Measurements from ENCODE around the gene NDUFB2.
"Not testable (repeated sequence)": the region's sequence is repeated elsewhere in the genome, so short reads cannot be mapped to it uniquely, and the experiment has no call there.

Gene NDUFB2

DNA sequence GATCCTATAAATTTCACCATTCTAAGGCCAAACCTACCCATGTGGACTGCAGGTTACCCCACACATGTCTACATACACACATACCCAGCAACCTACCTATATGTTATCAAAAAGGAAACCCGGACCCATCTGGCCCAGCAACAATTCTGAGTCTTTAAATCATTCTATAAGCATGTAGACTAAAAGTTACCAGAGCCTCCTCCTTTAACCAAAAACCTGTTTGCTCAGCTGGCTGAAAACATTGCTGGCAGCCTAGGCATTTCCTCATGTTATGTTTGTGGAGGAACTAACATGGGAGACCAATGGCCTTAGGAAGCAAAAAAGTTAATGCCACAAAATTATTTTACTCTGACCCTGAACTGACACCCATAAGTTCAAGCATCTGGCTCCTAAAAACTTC, 29.0 kb upstream of the NDUFB2 start:
- in situ Hi-C loops (cut with MboI; ENCODE audit: low pct_unique_long_range_greater_than_20kb, low sequenced_read_pairs, unreplicated experiment): no loop called here
- no peak for DNase-seq (ENCODE audit: low spot score)
- TF ChIP-seq, protein P1, sequence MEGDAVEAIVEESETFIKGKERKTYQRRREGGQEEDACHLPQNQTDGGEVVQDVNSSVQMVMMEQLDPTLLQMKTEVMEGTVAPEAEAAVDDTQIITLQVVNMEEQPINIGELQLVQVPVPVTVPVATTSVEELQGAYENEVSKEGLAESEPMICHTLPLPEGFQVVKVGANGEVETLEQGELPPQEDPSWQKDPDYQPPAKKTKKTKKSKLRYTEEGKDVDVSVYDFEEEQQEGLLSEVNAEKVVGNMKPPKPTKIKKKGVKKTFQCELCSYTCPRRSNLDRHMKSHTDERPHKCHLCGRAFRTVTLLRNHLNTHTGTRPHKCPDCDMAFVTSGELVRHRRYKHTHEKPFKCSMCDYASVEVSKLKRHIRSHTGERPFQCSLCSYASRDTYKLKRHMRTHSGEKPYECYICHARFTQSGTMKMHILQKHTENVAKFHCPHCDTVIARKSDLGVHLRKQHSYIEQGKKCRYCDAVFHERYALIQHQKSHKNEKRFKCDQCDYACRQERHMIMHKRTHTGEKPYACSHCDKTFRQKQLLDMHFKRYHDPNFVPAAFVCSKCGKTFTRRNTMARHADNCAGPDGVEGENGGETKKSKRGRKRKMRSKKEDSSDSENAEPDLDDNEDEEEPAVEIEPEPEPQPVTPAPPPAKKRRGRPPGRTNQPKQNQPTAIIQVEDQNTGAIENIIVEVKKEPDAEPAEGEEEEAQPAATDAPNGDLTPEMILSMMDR (IDR thresholded peaks at IDR 0.05; ENCODE audit: extremely low read depth, insufficient read depth, missing control alignments): no peak

DNA sequence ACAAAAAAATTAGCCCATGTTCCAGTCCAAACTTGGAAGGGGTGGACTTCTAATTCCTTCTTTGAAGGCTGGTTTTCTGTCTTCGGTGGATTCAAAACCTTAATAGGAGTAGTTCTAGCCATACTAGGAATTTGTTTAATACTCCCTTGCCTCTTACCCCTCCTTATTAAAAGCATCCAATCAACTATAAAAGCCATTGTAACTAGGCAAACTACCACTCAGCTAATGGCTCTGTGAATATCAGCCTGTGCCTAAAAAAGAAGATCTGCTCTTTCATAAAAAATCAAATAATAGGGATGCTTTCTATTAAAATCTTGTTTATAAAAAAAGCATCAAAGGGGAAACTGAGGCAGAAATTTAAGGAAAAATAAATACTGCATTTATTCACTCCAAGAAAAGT, 27.9 kb upstream of the NDUFB2 start:
- no peak for DNase-seq (ENCODE audit: low spot score)
- TF ChIP-seq, protein P1 (IDR thresholded peaks at IDR 0.05; ENCODE audit: extremely low read depth, insufficient read depth, missing control alignments): no peak
- in situ Hi-C loops (cut with MboI; ENCODE audit: low pct_unique_long_range_greater_than_20kb, low sequenced_read_pairs, unreplicated experiment): no loop called here

DNA sequence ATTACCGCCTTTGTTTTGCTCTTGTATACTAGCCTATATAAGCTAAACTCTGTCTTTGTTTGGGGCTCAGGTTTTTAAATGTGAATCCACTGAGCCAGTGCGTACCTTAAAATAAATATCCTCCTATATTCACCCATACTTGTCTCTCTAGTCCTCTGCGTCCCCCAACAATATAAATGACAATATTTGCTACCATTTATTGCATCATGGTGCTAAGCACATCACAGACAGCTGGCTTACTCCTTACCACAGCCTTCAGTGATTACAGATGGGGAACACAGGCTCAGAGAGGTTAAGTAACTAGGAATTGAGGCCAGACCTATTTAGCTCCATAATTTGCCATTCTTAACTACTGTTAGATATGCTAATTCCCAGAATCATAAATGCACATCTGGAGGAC, 27.2 kb upstream of the NDUFB2 start:
- in situ Hi-C loops (cut with MboI; ENCODE audit: low pct_unique_long_range_greater_than_20kb, low sequenced_read_pairs, unreplicated experiment): no loop called here
- TF ChIP-seq, protein P1 (IDR thresholded peaks at IDR 0.05; ENCODE audit: extremely low read depth, insufficient read depth, missing control alignments): no peak
- no peak for DNase-seq (ENCODE audit: low spot score)

DNA sequence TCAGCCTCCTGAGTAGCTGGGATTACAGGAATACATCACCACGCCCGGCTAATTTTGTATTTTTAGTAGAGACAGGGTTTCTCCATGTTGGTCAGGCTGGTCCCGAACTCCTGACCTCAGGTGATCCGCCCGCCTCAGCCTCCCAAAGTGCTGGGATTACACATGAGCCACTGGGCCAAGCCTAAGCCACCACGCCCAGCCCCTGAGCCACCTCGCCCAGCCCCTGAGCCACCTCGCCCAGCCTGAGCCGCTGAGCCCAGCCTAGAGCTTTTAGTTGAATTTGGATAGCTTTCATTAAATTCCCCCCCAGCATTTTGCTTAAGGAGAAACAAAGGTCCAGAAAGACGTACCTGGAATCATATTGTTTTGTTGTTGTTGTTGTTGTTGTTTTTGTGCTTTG, 26.6 kb upstream of the NDUFB2 start:
- DNase-seq (ENCODE audit: low spot score); in situ Hi-C loops (cut with MboI; ENCODE audit: low pct_unique_long_range_greater_than_20kb, low sequenced_read_pairs, unreplicated experiment): not testable (repeated sequence)

DNA sequence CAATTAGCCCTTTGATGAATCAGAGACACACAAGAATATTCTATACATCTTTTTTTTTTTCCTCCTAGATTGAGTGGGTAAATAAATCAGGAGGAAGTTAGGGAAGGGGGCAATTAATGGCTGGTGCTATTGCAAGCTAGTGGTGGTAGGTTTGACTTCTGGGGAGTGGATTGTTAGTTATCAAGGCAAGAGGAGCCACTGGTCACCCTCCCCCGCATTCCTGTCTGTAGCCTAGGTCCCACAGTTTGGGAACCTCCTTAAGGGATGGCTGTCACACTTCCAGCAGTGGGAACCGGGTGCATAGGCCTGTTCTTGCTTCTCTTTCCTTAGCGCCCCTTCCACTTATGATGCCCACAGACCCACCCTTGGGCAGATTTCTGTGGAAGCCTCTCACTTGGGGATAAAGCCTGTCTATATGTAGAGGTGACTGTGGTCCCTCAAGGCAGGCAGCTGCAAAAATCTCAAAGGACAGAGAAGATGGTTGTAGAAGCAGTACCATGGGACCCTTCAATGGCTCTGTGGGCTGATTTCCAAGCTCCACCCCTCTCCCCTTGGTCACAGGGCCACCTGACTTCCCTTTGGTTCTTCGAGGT, 26.1 kb upstream of the NDUFB2 start:
- in situ Hi-C loops (cut with MboI; ENCODE audit: low pct_unique_long_range_greater_than_20kb, low sequenced_read_pairs, unreplicated experiment): no loop called here
- no peak for DNase-seq (ENCODE audit: low spot score)
- TF ChIP-seq, protein P1 (IDR thresholded peaks at IDR 0.05; ENCODE audit: extremely low read depth, insufficient read depth, missing control alignments): no peak

DNA sequence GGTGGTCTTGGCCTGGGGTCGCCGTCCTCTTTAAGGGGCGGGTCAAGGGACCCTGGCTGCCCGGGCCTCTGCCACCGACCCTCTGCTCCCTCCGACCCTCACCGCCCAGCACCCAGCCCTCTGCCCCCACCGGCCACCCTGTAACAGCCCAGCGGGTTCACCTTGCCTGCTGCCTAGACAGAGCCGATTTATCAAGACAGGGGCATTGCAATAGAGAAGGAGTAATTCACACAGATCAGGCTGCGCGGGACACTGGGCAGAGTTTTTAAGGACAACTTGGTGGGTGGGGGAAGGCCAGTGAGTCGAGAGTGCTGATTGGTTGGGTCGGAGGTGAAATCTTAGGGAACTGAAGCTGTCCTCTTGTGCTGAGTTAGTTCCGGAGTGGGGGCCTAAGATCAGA, 24.5 kb upstream of the NDUFB2 start:
- TF ChIP-seq, protein P1 (IDR thresholded peaks at IDR 0.05; ENCODE audit: extremely low read depth, insufficient read depth, missing control alignments): no peak
- DNase-seq (ENCODE audit: low spot score): no peak
- in situ Hi-C loops (cut with MboI; ENCODE audit: low pct_unique_long_range_greater_than_20kb, low sequenced_read_pairs, unreplicated experiment): no loop called here

DNA sequence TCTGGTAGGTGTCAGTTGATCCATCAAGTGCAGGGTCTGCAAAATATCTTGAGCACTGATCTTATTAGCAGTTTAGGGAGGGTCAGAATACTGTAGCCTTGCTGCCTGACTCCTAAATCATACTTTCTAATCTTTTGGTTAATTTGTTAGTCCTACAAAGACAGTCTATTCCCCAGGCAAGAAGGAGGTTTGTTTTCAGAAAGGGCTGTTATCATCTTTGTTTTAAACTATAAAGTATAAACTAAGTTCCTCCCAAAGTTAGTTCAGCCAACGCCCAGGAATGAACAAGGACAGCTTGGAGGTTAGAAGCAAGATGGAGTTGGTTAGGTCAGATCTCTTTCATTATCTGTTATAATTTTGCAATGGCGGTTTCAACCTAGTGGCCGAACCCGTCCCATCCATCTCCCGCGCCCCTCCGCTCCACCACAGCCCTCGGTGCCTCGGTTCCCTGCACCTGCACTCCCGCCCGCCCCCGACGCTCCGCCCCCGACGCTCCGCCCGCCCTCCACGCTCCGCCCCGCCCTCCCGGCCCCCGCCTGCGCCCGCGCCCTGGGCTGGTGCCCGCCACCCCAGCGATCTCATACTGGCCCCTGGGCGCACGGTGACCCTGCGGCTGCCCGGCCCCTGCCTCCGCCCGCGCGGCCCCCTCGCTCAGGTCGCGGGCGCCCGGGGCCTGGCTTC, 24.0 kb upstream of the NDUFB2 start, which contains the start of gene ADCK2:
Gene ADCK2, plus strand, starts transcription at position 564 of the 681 bp plus-strand sequence. CDS start 386 bp downstream, outside the sequence.
- in situ Hi-C loops (cut with MboI; ENCODE audit: low pct_unique_long_range_greater_than_20kb, low sequenced_read_pairs, unreplicated experiment): no loop called here
- TF ChIP-seq, protein P1 (IDR thresholded peaks at IDR 0.05; ENCODE audit: extremely low read depth, insufficient read depth, missing control alignments): no peak
- DNase-seq (ENCODE audit: low spot score): peak; percentile 95
